ENCODE results near the gene EIF3I.

GRCh38 chr1:32255072-32256071, 33.2 kb downstream of the EIF3I start:
- TF ChIP-seq EZH2 (IDR thresholded peaks at IDR 0.05; ENCODE audit: low read depth, unreplicated experiment) (no peak), CTCF (conservative IDR thresholded peaks at IDR 0.05; ENCODE audit: low read depth in 2 of 2) (no peak), REST (IDR thresholded peaks at IDR 0.05; ENCODE audit: unreplicated experiment) (no peak), CREB1 (CRISPR knock-in tag; IDR thresholded peaks at IDR 0.05; ENCODE audit: low read depth) (no peak), EZH2phosphoT487 (IDR thresholded peaks at IDR 0.05; ENCODE audit: unreplicated experiment) (no peak)

Measured in GM23338 (cell line).